SH-SY5Y (cell line): Measurements from ENCODE around the gene AFG1L.
A peak's percentile ranks its signal among the peaks of the same experiment; 100 is the strongest.

Source experiments
- GATA2 ChIP-seq: IDR thresholded peaks from 2 replicates; pipeline ENCODE4 v1.6.1; 2011; ENCODE audit warnings: mild to moderate bottlenecking, low read depth, low read length
- GATA3 ChIP-seq: IDR thresholded peaks from 2 replicates; pipeline ENCODE4 v1.6.1; 2011; ENCODE audit warnings: low read depth, mild to moderate bottlenecking, low read length, moderate library complexity

Gene AFG1L

GRCh38 chr6:108294727-108295625, at the start of gene AFG1L:
TSS of gene AFG1L (plus strand) at chr6:108295054. CDS start at chr6:108295080, 26 bp downstream.
- no peak for TF ChIP-seq GATA2
- no peak for TF ChIP-seq GATA3

DNA sequence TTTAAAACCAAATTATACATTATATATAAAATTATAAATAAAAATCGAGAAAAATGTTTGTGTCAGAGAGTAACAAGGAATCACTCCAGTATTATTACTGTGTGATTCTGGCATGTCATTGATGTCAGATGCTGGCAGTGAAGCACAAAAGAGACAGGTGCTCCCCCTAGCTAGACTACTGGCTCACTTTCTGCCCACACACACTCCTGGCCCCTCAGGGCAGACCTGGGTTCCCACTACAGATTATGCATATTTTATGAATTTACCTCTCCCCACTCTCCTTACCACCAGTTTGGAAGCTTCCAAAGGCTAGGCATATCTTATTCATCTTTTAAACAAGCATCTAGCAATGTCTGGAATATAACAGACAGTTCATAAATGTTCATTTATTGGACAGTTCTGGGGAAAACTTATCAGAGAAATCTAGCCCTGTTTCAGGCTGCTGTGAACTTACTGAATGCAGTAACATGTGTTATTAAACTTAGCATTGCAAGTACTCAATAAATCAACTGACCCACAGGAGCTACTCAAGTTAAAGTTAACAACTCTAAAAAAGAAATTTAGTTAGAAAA, 46.8 kb upstream of the AFG1L start:
- peak; percentile 91 for TF ChIP-seq GATA2
- TF ChIP-seq GATA3, result peak; percentile 99

- TF ChIP-seq GATA2 (no peak), GATA3 (no peak)
Measured at GRCh38 chr6:108250240-108250866, 44.5 kb upstream of the AFG1L start.

DNA sequence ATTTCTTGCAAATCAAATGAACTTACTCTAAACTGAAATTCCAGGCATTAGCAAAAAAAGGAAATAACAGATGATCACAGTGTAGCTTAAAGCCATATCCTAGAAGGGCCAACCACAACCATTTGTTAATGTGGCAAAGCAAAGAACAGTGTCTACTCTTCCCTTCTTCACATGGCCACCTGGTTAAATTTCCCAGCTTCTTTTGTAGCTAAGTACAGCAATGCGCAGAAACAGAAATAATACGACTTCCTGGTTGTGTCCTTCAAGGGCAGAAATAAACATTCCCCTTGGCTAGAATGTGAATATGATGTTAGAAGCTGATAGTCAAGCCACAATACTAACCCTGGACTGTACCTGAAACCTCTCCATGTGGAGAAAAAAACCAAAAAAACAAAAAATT, 43.6 kb upstream of the AFG1L start:
- TF ChIP-seq GATA2 (no peak), GATA3 (no peak)

DNA sequence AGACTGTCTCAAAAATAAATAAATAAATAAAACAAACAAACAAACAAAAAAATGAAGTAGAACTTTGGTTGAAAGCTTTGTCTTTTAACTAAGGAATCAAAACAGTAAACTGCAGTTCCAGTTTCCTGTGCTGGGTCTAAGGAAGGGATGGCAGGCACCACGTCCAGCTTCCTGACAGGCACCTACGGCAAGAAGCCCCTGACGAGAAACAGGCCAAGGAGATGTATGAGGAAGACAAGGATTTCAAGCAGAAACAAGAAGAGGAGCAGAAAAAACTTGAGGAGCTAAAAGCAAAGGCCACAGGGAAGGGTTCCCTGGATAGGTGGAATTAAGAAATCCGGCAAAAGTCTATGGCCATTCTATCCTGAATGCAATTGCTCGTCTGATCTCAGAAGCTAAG, 42.8 kb upstream of the AFG1L start:
- TF ChIP-seq GATA3 (no peak), GATA2 (no peak)

DNA sequence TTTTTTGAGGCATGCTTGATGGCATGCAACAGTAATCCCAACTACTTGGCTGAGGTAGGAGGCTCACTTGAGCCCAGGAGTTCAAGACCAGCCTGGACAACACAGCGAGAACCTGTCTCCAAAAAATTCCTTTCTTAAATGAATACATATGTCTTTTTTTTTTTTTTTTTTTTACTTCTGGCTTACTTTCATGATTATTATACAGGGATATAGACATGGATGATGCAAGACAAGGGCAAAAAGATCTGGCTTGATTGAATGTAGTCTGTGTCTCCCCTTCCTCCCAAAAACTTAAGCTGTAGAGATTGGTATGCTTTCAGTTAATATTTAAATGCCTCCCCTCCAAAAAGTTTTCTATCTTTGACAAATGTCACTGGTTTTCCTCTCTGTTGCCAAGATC, 41.6 kb upstream of the AFG1L start:
- TF ChIP-seq GATA3, result no peak
- no peak for TF ChIP-seq GATA2

DNA sequence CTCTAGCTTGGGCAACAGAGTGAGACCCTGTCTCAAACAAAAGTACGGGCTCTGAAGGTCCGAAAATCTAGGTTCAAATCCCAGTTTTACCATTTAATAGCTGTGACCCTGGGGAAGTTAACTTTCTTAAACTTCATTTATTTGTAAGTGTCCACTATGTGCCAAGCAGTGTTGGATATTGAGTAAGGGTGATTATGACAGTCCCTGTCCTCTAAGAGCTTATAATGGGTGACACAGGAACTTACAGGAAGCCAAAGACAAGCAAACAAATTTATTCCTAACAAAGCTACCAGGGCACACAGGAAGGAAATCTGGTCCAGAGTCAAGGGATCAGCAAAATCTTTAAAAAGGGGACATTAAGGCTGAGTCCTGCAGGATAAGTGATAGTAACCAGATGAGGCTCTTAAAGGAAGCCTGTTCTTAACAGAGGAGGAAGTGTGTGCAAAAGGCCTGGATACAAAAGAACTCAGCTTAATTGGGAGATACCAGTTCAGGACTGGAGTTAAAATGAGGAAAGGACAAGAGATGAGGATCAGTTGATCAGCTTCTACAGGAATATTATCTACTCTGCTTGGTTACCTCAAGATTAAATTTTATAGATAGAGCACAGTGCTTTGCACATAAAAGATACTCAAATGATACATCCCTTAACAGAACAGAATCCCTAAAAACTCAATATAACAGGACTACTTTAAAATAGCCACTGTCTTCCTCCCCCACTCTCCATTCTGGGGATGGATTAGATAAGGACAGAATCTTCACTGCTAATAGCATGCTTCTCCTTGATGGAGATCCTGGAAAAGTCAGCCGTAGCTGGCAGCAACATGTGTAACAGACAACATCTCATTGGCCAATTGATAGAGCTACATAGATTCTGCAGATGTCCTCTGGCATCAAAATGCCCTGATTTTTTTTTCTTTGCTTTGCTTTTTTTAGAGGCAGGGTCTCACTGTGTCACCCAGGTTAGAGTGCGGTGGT, 40.1 kb upstream of the AFG1L start:
- TF ChIP-seq GATA2, result no peak; the same call in 1 of the 2 replicates
- no peak for TF ChIP-seq GATA3

DNA sequence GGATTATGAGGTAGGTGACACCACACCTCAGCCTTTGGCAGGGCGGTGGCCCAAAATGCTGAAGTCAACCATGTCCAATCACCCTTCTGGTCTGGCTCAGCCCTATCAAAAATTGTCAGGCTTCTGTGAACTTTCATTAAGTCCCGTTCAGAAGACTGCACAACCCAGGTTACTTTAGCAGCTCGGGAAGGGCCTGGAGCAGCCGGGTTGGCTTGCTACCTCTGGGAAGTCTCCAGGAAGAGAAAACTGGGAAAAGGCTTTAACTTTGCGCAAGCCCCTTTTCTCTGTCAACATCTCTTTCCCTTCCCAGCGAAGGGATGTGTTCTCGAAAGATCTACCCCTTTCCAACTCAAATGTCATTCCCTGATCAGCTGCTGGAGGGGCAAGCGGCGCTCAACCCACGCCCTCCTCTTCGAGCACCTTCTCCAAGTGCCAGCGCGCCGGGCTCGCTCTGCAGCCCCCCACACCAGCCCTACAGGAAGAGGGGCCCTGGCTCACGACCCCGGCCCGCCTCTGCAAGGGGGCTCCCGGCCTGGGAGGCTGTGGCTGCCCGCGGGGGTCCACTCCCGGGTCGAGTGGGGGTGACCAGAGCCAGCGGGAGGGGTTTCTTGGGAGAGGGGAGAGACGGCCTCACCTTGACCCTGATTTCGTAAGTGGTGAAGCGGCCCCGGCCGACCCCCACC, 34.6 kb upstream of the AFG1L start:
- TF ChIP-seq GATA3, result no peak
- no peak for TF ChIP-seq GATA2

- TF ChIP-seq GATA2 (peak; percentile 87), GATA3 (peak; percentile 26; the same call in 1 of the 2 replicates)
Measured at GRCh38 chr6:108260809-108261569, 33.9 kb upstream of the AFG1L start, which contains the start of gene SNX3. TSS of gene SNX3 (minus strand) at chr6:108261040. CDS start at chr6:108260921, 119 bp downstream.

DNA sequence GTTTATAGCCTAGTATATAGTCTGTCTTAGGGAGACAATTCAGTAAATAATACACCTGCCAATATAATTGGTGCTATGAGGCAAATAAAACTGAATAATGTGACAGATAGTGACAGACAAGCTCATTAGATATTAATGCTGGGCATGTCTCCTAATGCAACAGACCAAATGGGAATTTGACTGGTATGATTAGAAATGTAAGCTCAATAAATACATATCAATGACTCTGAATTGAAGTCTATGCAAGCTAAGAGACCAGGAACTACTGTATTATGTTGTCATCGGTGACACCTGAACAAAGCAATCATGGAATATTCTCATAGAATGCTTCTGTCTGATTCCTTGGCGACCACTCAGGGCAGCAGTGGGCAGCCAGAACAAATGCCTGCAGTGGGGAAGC, 31.5 kb upstream of the AFG1L start:
- TF ChIP-seq GATA3 (no peak), GATA2 (no peak)

DNA sequence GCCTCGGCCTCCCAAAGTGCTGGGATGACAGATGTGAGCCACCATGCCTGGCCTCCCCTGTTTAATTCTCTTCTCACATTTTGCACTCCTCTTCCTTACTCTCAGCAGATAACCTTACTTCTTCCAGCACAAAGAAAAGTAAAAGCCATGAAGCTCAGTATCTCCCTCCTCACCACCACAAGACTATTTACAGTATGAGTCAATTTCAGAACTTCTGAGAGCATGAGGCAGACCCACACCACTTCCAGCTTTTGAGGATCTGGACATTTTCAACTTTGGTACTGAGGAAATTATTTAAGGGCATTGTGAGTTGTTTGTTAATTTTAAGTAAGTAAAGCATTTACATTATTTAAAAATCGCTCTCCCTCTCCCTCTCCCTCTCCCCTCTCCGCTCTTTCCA, 26.0 kb upstream of the AFG1L start:
- no peak for TF ChIP-seq GATA2
- no peak for TF ChIP-seq GATA3

GRCh38 chr6:108274546-108274945, 20.3 kb upstream of the AFG1L start:
- TF ChIP-seq GATA2 (no peak), GATA3 (no peak)
